Cardiac fibroblast (primary cell): ENCODE results near the gene COL11A2.
A peak's percentile ranks its signal among the peaks of the same experiment; 100 is the strongest.

ENCODE experiments used
- DNase-seq, 2 donors: peaks; one replicate each; pipeline versions ENCODE4 v3.0.0 to v3.0.0-alpha.2; 2010; ENCODE audit warnings: low read depth in 2 of 2
- H3K4me3 ChIP-seq, 2 donors: replicated peaks in 1 of 2; 1 replicate in 1 of 2; 2 replicates in 1 of 2; pipeline ENCODE4 v1.5.1; 2011; ENCODE audit warnings: low read depth in 2 of 2, low read length in 2 of 2, mild to moderate bottlenecking in 2 of 2, moderate library complexity in 1 of 2
- CTCF ChIP-seq: IDR thresholded peaks from one replicate; pipeline ENCODE4 v1.5.1; 2011; ENCODE audit warnings: low read depth, mild to moderate bottlenecking, low read length, inconsistent platforms

COL11A2 gene

GRCh38 chr6:33206864-33207551, 14.7 kb upstream of the COL11A2 start:
- peak in 1 of 2 donors; percentile 60 for DNase-seq
- no peak for TF ChIP-seq CTCF
- H3K4me3 ChIP-seq, result peak overlapping the region; percentile 83 to 89

DNA sequence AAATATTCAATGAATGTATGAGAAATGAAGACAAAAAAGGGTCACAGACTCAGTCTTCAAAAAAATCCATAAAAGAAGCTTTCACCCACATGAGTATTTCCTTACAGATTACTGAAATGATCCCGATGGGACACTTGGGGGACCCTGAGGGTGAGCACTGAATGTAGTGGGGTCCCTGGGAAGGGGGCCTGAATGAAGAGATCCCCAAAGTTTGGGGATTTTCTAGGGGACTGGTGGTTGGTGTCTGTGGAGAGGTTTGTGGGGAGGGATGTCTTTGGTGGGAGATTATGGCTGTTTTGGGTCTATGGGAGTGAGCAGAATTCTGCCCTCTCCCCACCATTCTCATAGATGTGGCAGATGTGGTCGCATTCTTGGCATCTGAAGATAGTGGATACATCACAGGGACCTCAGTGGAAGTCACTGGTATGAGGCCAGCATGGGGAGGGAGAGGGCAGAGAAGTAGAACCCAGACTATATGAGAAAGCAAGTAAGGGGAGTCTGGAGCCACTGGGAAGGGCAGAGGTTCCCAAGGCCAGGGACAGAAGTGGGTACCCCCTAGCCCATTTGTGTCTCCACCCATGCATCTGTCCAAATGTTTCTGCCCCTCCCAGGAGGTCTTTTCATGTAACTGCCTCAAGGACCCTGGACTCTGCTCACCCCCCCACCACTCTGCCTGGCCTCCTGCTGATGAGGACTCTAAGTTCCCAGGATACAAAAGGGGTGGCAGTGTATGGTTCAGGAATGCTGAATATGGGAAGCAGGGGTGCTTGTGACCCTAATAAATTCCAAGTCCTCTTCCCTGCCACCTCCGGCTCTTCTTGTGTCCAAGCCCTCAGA, 14.0 kb upstream of the COL11A2 start:
- H3K4me3 ChIP-seq, result no peak overlapping the region
- no peak for TF ChIP-seq CTCF
- DNase-seq, result no peak

GRCh38 chr6:33205191-33206026, 13.1 kb upstream of the COL11A2 start:
- DNase-seq, result peak in 1 of 2 donors; percentile 71
- TF ChIP-seq CTCF, result no peak
- peak overlapping the region; percentile 65 to 79 for H3K4me3 ChIP-seq

DNA sequence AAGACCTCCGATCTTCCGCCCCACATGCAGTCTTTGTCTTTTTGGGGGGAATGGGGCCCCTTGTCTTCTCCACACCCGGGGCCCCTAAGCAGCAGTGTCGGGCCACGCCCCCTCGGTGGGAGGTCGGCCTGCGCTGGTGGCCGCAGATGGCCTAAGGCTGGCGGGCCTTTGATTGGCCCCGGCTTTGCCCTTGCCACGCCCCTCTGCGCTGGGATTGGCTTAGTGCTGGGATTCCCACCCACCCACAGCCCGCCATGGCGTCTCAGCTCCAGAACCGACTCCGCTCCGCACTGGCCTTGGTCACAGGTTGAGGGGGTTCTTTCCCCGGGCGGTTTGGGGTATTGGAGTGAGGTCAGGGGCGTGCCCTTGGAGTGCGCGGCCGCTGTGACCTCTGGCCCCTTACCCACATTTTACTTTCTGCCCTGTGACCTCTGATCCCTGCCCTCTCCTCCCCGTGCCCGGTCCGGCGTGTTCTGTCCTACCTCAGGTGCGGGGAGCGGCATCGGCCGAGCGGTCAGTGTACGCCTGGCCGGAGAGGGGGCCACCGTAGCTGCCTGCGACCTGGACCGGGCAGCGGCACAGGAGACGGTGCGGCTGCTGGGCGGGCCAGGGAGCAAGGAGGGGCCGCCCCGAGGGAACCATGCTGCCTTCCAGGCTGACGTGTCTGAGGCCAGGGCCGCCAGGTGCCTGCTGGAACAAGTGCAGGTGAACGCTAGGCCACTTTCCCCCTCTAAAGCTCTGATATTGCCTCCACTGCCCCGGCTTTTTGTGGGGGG, 12.3 kb upstream of the COL11A2 start, which contains the start of gene HSD17B8:
Gene HSD17B8 (plus strand): TSS at position 241 of the 776 bp plus-strand sequence. CDS start 14 bp downstream, at position 255.
- DNase-seq, result peak; percentile 87 to 92
- H3K4me3 ChIP-seq, result peak within 1 kb of the TSS; percentile 65 to 79
- no peak for TF ChIP-seq CTCF

DNA sequence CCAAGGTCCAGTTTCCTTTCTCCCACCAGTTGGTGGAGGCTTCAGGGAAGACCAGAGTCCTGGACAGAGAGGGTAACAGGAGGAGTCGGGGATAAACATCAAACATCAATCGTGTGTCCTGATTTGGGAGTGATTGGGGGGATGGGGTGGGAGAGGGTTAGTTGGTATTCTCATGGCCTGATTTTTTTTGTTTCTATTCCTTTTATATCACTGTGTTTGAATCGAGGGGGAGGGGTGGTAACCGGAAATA, 11.8 kb upstream of the COL11A2 start:
- no peak for DNase-seq
- no peak for TF ChIP-seq CTCF
- no peak overlapping the region for H3K4me3 ChIP-seq
